ENCODE results near the gene ZMYND19.
"Not testable (repeated sequence)": the region's sequence is repeated elsewhere in the genome, so short reads cannot be mapped to it uniquely, and the experiment has no call there.

Gene ZMYND19

DNA sequence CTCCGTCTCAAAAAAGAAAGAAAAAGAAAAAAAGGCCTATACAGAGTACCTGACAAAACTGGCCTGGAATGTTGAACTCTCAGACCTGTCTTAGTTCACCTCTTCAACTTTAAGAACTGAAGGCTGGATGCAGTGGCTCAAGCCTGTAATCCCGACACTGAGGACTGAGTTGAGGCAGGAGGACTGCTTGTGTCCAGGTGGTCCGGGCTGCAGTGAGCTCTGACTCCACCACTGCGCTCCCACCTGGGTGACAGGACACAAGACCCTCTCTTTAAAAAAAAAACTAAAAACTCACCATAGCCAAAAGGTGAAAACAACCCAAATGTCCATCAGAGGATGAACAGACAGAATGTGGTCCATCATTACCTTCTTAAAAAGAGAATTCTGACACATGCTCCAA, 32.2 kb downstream of the ZMYND19 start:
- DNase-seq (ENCODE audit: low read depth, low spot score), result no peak

DNA sequence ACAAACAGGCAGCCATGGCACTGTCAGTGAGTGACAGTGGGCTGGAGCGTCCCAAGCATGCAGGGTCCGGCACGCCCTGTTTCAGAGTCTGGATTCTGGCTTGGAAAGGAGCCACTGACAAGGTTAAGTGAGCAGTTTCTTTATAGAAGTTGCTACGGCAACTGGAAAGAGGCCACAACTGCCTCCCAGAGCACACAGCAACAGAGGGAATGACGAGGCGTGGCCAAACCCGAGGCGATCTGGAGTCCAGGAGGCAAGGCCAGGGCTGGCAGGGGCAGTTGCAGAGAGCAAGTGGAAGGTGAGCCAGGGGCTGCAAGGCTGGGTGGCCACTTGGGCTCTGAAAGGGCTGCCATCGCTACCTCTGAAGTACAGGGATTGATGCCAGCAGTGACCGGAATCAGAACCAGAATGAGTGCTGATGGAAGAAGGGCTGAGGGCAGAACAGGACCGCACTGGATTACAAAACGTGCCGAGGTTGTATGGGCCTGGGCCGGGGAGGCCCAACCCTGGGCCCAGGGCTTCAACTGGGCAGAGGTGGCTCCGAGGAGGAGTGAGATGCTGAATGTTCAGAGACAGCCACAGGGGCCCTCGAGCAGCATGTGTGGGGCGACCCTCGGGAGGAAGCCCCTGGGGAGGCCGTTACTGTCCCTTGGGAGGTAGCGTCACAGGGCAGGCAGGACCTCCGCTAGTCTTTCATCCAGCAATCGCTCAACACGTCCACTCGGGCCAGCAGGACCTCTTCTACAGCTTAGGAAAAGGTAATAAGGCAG, 34.1 kb downstream of the ZMYND19 start:
- no peak for DNase-seq (ENCODE audit: low read depth, low spot score)

DNA sequence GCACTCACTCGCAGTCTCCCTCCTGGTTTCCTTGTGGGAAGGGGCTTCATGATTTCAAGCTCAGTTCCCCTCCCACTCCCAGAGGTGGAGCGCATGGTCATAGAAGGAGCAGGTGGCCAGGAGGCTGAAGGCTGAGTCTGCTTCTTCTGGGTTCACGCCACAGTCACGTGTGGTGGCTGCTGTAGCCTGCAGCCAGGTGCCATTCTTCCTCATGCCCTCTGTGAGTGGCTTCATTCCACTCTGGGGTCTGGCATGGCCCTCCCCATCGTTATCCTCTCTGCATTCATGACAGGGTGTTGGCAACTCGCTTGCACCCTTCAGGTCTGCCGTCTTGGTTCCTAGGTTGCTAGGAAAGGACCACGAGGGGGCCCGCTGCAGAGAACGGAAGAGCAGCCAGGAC, 35.1 kb downstream of the ZMYND19 start:
- no peak for DNase-seq (ENCODE audit: low read depth, low spot score)

DNA sequence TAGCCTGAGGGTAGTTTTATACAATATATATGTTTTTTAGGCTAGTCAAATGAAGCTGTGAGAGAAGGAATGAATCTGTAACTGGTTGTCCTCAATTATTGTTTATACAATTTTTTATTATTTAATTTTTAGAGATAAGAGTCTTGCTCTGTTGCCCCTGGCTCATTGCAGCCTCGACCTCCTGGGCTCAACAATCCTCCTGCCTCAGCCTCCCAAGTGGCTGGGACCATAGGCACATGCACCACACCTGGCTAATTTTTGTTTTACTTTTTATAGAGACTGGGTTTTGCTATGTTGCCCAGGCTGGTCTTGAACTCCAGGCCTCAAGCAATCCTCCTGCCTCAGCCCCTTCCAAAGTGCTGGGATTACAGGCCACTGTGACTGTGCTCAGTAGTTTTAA, 36.0 kb downstream of the ZMYND19 start:
- no peak for DNase-seq (ENCODE audit: low read depth, low spot score)

DNA sequence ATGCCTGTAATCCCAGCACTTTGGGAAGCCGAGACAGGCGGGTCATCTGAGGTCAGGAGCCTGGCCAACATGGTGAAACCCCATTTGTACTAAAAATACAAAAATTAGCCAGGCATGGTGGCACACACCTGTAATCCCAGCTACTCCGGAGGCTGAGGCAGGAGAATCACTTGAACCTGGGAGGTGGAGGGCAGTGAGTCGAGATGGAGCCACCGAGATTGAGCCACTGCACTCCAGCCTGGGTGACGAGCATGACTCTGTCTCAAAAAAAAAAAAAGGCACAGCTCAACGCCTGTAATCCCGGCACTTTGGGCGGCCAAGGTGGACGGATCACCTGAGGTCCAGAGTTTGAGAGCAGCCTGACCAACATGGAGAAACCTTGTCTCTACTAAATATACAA, 36.7 kb downstream of the ZMYND19 start:
- DNase-seq (ENCODE audit: low read depth, low spot score), result not testable (repeated sequence)

DNA sequence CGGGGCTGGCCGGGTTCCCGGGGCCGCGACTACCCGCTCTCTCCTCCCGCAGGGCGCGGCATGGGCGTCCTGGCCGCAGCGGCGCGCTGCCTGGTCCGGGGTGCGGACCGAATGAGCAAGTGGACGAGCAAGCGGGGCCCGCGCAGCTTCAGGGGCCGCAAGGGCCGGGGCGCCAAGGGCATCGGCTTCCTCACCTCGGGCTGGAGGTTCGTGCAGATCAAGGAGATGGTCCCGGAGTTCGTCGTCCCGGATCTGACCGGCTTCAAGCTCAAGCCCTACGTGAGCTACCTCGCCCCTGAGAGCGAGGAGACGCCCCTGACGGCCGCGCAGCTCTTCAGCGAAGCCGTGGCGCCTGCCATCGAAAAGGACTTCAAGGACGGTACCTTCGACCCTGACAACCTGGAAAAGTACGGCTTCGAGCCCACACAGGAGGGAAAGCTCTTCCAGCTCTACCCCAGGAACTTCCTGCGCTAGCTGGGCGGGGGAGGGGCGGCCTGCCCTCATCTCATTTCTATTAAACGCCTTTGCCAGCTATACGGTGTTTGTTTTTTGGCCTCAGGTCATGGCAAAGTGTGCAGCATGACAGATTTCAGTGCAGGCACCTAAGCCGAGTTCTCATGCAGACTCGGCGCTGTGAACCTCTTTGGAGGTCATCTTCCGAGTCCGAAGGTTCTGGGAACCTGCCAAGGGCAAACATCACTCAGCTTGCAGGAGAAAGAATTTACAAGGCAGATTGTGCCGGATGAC, 38.1 kb downstream of the ZMYND19 start:
- DNase-seq (ENCODE audit: low read depth, low spot score), result no peak

DNA sequence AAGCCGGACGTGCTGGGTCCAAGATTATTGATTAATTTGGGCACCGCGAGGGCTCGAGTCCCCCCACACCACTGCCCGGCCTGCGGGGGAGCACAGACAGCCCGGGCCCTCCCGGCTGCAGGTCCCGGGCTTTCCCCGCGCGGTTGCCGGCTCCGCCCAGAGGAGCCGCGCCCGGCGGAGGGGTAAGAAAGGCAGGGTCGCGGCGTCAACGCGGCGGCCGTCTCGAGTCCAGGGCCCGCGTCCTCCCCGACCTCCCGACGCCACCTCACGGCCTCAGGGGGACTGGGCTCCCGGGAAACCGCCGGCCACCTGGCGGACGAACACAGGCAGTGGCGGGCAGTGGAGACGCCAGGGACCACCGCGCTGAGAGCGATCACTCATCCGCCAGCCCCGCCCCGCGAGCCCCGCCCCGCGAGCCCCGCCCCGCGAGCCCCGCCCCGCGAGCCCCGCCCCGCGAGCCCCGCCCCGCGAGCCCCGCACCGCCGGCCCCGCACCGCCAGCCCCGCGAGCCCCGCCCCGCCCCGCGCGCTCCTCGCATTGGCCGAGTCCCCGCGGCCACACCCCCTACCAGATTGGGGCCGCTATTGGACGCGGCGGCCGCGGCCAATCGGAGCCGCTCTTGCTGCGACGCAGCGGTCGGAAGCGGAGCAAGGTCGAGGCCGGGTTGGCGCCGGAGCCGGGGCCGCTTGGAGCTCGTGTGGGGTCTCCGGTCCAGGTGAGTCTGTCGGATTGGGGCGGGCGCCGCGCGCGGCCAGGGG, 38.9 kb downstream of the ZMYND19 start, which contains the start of gene MRPL41:
MRPL41 (plus strand) TSS at position 616 of the 758 bp plus-strand sequence. CDS start 203 bp downstream, outside the sequence.
- peak; percentile 41 for DNase-seq (ENCODE audit: low read depth, low spot score)

DNA sequence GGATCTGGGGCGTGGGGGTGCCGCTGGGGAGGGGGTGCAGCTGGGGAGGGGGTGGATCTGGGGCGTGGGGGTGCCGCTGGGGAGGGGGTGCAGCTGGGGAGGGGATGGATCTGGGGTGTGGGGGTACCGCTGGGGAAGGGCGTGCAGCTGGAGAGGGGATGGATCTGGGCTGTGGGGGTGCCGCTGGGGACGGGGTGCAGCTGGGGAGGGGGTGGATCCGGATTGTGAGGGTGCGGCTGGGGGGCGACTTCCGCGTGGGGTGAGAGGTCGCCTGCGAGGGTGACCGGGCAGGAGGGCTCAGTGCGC, 39.4 kb downstream of the ZMYND19 start:
- DNase-seq (ENCODE audit: low read depth, low spot score), result not testable (repeated sequence)

DNA sequence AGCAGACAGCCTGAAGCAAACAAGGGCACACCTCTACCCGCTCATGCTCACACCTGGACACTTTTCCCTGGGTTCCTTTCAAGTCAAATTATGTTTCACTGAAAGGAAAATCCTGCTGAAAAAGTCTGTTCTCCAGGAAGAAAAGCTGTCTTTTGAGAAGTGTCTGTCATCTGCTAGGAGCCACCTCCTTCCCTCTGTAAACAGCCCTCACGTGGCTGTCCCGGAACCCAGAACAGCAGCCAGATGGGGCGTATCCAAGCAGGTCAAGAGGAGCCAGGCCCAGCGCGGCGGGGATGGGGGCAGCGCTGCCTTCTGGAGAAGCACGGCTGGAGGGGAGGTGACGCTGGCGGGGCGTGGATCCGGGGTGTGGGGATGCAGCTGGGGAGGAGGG, 40.1 kb downstream of the ZMYND19 start, which contains the start of gene PNPLA7:
PNPLA7 (minus strand) TSS at position 172 of the 391 bp plus-strand sequence. CDS start 205 bp downstream, outside the sequence.
- no peak for DNase-seq (ENCODE audit: low read depth, low spot score)

DNA sequence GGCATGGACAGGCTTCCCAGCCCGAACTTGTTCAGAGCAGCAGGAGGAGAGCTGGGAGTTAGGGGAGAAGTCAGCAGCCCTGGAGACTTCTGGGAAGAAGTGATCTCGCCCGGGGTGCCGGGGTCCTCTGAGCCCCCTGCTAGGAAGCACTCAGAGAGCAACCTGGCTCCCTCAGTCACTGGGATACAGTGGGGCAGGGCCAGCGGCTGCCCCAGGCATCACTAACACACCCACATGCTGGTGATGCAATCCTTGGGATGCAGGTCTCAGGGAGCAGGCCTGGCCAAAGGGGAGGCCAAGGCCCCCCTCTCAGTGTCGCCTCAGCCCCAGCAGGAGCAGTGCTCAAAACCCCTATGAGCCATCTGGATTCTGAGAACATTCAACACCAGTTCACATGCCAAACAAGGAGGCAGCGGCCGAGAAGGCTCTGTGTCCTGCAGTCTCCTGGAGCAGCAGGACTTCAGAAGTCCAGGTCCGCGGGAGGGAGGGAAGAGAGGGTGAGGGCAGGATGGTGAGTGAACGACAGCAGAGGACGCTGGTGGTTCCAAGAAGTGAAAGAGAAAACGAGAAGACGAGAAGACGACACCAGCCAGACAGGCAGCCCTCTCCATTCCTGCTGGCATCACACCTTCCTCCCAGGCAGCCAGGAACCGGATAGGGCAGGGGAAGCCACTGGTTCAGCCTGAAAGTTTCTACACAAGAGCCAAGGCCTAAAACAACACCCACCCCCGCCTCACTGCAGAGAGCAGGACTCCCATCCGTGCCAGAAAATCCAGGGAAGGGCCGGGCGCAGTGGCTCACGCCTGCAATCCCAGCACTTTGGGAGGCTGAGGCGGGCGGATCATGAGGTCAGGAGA, 42.4 kb downstream of the ZMYND19 start:
- no peak for DNase-seq (ENCODE audit: low read depth, low spot score)

DNA sequence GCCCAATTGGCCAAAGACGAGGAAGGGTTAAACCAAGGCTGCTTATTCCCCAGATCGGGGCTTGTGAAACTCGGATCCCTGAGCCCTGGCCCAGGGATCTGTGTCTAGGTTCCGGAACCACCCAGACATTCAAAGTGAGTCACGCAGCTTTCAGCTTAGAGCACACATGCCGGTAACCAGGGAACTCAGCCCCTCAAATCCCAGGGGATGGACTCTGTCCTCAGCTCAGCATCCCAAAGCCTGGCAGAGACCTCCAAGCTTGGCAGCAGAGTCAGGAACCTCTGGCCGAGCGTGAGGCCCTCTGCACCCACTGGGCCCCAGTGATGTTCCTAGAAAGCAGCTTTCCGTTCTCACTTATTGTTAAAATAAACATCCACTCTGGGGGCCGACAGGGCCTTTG, 45.2 kb downstream of the ZMYND19 start:
- no peak for DNase-seq (ENCODE audit: low read depth, low spot score)

DNA sequence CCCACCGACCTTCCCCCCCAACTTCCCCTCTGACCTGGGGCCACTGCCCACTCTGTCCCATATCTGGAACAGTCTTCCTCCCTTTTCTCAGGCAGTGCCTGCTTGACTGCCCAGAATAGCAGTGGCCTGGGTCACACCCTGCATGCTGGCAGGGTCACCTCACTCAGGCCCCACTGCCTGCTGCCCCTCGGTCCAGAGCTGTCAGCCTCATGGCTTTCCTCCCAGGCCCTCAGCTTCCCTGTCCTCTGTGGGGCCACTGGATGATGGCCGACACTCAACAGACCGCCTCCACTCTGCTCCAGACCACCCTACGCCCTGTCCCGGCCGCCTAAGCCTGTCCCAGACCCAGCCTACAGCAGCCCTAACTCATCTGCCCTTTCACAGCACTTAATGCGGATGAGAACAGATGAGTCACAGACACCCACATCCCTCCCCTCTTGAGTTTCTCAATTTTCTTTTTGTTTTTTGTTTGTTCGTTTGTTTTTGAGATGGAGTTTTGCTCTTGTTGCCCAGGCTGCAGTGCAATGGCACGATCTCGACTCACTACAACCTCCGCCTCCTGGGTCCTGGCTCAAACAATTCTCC, 46.0 kb downstream of the ZMYND19 start:
- DNase-seq (ENCODE audit: low read depth, low spot score), result no peak

DNA sequence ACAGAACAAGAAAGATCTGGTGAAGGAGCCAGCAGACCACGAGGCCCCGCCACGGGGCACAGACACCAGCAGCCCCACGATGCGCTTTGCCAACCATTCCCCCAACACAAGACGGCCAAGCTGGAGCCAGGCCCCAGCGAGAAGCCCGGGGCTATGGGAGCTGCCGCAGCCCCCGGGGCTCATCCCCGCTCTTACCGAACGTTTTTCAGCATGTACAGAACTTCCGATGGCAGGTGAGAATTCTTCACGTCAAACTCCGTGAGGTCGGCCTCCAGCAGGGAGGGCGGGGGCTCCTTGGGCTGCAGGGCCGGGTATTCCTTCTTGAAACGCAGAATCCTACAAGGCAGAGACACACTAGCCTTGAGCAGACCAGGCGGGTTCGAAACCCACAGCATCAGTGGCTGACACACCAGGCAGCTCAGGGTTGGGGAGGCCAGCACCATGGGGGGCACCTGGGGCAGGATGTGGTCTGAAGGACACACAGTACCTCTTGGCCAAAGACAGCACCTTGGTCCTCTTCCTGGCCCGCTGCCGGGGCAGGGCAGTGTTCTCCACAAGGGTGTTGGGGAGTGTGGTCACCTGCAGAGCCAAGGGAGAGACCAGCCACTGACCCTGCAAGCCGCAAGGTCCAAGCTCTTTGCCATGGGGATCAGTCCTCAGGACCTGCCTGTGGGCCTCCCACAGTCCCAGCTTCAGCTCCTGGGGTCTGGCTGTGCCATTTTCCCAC, 46.9 kb downstream of the ZMYND19 start:
- DNase-seq (ENCODE audit: low read depth, low spot score), result no peak

DNA sequence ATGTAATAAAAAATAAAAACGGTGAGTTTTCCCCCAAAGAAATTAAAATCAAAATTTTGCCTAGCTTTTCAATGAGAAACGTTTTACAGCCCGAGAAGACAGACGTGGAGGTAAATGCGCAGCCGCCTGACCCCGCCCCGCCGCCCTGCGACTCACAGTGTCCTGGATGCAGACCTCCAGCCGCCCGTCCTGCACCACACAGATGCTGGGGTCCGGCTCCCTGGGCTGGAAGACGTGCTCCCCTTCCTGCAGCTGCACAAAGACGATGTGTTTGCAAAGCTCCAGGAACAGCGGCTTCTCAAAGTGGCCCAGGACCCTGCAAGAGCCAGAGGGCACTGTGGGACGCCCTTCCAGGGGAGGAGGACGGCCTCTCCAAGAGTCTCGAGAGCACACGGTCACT, 47.8 kb downstream of the ZMYND19 start:
- no peak for DNase-seq (ENCODE audit: low read depth, low spot score)

DNA sequence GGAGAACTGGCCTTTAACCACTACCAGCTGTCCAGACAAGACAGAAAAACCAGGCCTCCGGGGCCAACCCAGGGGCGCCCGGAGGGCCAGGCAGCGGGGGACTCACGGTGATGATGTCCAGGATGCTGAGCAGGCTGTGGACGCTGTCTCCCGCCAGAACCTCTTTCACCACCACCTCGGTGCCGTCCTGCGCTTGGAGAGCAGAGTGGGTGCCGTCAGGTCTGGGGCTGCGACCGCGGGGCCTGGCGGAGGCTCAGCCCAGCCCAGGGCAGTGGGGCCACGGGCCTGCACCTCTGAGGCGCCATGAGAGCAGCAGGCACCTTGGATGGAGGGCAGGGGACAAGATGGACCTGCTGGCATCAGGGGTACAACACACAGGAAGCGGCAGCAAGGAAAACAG, 49.8 kb downstream of the ZMYND19 start:
- DNase-seq (ENCODE audit: low read depth, low spot score), result no peak

DNA sequence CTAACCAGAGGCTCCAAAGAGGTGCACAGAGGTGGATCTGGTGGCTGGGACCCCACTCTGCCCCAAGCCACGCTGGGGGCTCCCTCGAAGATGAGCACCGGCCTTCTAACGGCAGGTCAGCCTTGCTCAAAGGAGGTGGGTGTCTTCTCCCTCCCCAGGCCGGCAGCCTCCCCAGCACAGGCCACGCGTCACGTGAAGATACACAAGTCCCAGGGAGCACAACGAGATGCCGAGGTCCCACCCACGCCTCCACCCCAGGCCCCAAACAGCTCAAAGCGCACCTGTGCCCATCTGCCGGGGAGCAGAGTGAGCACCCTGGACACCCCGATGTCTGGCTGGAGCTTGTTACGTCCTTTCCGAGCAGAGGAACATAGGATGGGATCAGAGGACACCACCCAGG, 52.3 kb downstream of the ZMYND19 start:
- no peak for DNase-seq (ENCODE audit: low read depth, low spot score)

DNA sequence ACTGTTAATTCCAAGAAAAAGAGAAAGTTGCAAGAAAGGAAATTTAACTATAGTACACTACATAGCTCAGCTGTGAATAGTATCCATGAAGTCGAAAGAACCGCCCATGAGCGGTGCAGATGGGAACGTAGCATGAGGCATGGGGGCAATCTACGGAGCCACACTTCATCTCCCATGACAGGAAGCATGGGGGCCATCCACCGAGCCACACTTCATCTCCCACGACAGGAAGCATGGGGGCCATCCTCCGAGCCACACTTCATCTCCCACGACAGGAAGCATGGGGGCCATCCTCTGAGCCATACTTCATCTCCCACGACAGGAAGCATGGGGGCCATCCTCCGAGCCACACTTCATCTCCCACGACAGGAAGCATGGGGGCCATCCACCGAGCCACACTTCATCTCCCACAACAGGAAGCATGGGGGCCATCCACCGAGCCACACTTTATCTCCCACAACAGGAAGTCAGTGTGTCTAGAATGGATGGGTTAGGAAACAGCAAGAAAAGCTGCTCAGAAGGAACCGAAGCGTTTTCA, 53.6 kb downstream of the ZMYND19 start:
- not testable (repeated sequence) for DNase-seq (ENCODE audit: low read depth, low spot score)

DNA sequence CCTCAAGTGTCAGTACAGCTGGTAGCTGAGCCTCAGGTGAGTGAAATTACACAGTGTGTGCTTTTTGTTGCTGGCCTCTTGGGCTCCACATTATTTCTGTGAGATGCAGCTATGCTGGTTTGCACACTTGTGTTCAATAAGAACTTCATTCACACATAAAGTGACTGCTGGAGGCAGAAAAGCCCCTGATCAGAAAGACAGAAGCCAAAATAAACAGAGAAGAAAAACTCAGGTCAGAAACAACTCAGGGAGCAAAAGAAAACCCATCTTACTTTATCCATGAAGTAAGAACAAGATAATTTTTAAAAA, 55.2 kb downstream of the ZMYND19 start:
- DNase-seq (ENCODE audit: low read depth, low spot score), result no peak

DNA sequence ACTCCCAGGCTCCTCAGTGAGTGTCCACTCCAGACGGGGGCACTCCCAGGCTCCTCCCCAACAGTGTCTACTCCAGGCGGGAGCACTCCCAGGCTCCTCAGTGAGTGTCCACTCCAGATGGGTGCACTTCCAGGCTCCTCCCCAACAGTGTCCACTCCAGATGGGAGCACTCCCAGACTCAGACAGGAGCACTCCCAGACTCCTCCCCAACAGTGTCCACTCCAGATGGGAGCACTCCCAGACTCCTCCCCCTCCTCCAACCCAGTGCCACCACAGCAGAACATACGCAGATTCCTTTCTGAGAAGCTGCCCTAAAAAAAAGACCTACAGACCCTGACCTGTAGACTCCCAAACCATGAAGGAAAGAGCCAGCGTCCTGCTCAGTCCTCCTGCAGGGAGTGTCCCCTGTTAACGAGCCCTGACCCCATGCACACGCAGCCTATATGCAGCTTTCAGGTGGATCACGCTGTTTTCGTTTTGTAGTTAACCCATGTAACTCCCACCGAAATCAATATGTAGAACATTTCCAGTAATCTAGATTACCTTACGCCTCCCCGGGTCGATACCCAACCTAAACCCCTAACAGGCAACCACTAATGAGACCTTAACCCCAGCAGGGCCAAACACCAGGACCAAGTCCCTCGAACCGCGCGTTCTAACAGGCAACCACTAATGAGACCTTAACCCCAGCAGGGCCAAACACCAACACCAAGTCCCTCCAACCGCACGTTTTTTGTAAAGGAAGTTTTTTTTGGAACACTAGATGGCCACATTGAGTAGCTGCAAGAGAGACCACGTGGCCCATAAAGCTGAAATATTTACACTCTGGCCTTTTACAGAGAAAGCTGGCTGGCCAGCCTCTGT, 55.8 kb downstream of the ZMYND19 start:
- no peak for DNase-seq (ENCODE audit: low read depth, low spot score)
